Fibroblast of villous mesenchyme (primary cell): ENCODE results near the gene CADM4. TPM values are rescaled to one million over a fixed set of nuclear protein-coding genes. Genes with fewer than 3 reads are reported as not detected.
"Not testable (repeated sequence)": the region's sequence is repeated elsewhere in the genome, so short reads cannot be mapped to it uniquely, and the experiment has no call there.

Source experiments
- DNase-seq: peaks from one replicate; pipeline ENCODE4 v3.0.0-alpha.2; 2010; ENCODE audit warnings: low read depth
- H3K4me3 ChIP-seq: 2 replicates; pipeline ENCODE4 v1.5.1; 2011; ENCODE audit warnings: low read depth, mild to moderate bottlenecking, low read length
- total RNA-seq: library from RNA; depleted of rRNA; stranded (reverse); fragments of >200 nt; gene quantifications from 2 replicates; pipeline ENCODE4 v1.2.3, GENCODE V29; 2012
- TF ChIP-seq, protein P1 (sequence below): IDR thresholded peaks from 2 replicates; pipeline ENCODE4 v1.5.1; 2012; ENCODE audit warnings: low read depth, mild to moderate bottlenecking, low read length; ENCODE audit not compliant: insufficient read depth

Gene CADM4
- total RNA-seq, 1 donor: 22.0 TPM

- DNase-seq: no peak
- no peak overlapping the region for H3K4me3 ChIP-seq
- TF ChIP-seq, protein P1, sequence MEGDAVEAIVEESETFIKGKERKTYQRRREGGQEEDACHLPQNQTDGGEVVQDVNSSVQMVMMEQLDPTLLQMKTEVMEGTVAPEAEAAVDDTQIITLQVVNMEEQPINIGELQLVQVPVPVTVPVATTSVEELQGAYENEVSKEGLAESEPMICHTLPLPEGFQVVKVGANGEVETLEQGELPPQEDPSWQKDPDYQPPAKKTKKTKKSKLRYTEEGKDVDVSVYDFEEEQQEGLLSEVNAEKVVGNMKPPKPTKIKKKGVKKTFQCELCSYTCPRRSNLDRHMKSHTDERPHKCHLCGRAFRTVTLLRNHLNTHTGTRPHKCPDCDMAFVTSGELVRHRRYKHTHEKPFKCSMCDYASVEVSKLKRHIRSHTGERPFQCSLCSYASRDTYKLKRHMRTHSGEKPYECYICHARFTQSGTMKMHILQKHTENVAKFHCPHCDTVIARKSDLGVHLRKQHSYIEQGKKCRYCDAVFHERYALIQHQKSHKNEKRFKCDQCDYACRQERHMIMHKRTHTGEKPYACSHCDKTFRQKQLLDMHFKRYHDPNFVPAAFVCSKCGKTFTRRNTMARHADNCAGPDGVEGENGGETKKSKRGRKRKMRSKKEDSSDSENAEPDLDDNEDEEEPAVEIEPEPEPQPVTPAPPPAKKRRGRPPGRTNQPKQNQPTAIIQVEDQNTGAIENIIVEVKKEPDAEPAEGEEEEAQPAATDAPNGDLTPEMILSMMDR: no peak
These were observed 1.7 kb upstream of the CADM4 start for GRCh38 chr19:43641333-43641732.

DNA sequence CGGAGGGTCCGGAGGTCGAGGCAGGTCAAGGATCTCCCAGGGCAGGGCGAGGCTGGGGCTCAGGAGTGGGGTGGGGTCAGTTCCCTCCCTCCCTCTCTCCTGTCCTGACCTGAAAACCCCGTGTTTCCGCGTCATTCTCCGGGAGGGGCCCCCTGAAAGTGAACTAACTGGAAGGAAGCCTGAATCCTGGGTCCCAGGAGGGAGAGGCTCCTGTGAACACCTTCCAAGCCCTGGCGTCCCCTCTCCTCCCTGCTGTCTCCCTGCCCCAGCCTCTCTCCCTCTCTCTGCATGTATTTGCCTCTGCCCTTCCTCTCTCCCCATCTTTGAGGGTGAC is 741 bp upstream of the CADM4 start:
- peak overlapping the region; percentile 62 for H3K4me3 ChIP-seq
- no peak for DNase-seq
- TF ChIP-seq, protein P1: no peak

GRCh38 chr19:43638995-43639518 is 593 bp downstream of the CADM4 start:
- TF ChIP-seq, protein P1: no peak
- H3K4me3 ChIP-seq: peak overlapping the region; percentile 35
- DNase-seq: no peak

DNA sequence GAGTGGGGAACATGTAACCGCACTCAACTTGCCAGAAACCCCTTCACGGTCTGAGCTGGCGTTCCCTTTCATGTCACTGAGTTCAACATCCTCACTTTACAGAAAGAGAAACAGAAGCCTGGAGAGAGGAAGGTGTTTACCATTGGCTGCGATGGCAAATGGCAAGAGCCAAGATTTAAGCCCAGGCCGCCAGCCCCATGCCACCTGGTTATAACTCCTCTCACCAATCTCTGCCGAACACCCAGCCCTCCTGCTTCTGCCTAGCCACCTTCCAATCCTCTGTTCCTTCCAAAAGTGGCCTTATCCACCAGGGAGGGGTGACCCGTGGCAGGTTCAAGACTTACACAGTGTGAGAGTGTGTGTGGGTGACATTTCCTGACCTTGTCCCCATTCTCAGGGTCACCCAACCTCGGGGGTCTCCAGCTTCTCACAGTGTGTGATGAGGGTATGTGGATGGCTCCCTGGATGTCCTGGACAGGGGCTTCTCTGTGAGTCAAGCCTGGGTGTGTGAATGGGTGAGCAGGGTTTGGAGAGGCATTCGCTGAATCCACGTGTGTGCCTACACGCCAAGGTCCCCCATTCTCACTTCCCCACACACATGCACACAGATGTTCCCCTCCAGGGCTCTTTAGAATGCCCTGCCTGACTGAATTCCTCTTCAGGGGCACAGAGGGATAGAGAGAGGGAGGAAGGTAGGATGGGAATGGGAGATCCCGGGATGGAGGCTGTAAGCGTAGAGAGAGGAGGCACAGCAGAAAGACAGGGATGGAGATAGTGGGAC is 1.2 kb downstream of the CADM4 start:
- TF ChIP-seq, protein P1: no peak
- no peak overlapping the region for H3K4me3 ChIP-seq
- DNase-seq: no peak

GRCh38 chr19:43636121-43636683 is 3.4 kb downstream of the CADM4 start:
- DNase-seq: no peak
- TF ChIP-seq, protein P1: no peak
- no peak overlapping the region for H3K4me3 ChIP-seq

- H3K4me3 ChIP-seq, DNase-seq: not testable (repeated sequence)
These were observed 4.1 kb downstream of the CADM4 start for GRCh38 chr19:43635561-43635940.

GRCh38 chr19:43634872-43635560 is 4.6 kb downstream of the CADM4 start:
- peak; percentile 18 for DNase-seq
- TF ChIP-seq, protein P1: no peak

More at GRCh38 chr19:43634872-43635560, 4.6 kb downstream of the CADM4 start:
- H3K4me3 ChIP-seq: peak overlapping the region; percentile 23
